Activated naive CD4-positive, alpha-beta T cell treated with anti-CD3 and anti-CD28 coated beads, Interleukin-2, amount 10 ng/mL, durations not matched to agents 7 days and 5 days (primary cell): Measurements from ENCODE around the gene ARHGAP27.

ENCODE experiments used
- CTCF ChIA-PET: fragments of 350-600 bp; sonication (Branson Sonifier 250); formaldehyde crosslinking; loops from one replicate; lab custom pipeline; 2021; ENCODE audit warnings: antibody characterized with exemption; lab: Charles Lee
- DNase-seq: peaks from one replicate; pipeline ENCODE4 v3.0.0-alpha.2; 2020
- H3K27ac Mint-ChIP-seq: one replicate; pipeline ENCODE4 v1.8.0; 2021; ENCODE audit warnings: mild to moderate bottlenecking, moderate library complexity, mixed read lengths
- H3K27me3 Mint-ChIP-seq: one replicate; pipeline ENCODE4 v1.8.0; 2021; ENCODE audit warnings: mild to moderate bottlenecking, mixed read lengths
- H3K36me3 Mint-ChIP-seq: one replicate; pipeline ENCODE4 v1.8.0; 2021; ENCODE audit warnings: mixed read lengths
- H3K4me1 Mint-ChIP-seq: one replicate; pipeline ENCODE4 v1.8.0; 2021; ENCODE audit warnings: mixed read lengths
- H3K4me3 Mint-ChIP-seq: one replicate; pipeline ENCODE4 v1.8.0; 2021; ENCODE audit warnings: mild to moderate bottlenecking, moderate library complexity, mixed read lengths
- H3K9me3 Mint-ChIP-seq: one replicate; pipeline ENCODE4 v1.8.0; 2021; ENCODE audit warnings: mixed read lengths

ARHGAP27 gene

GRCh38 chr17:45384047-45384788 lies 48.5 kb downstream of the ARHGAP27 start:
- H3K4me1 Mint-ChIP-seq, result peaks cover 22% of the 10 kb centered on the region

GRCh38 chr17:45383003-45383402 lies 49.7 kb downstream of the ARHGAP27 start:
- CTCF ChIA-PET, result interaction anchor here (0.9 to 6.5 kb wide), 4 partner anchors 10 to 164 kb away, joined by 3 to 116 read pairs (median 5); partner anchors contain the start of gene MAP3K14
- H3K4me3 Mint-ChIP-seq, result no peak overlapping the region
- H3K27me3 Mint-ChIP-seq, result peaks cover 31% of the 10 kb centered on the region
- H3K36me3 Mint-ChIP-seq, result no peaks in the 10 kb centered on the region
- H3K9me3 Mint-ChIP-seq, result no peaks in the 10 kb centered on the region
- H3K27ac Mint-ChIP-seq, result no peak overlapping the region
- no peak for DNase-seq
- peaks cover 10% of the 10 kb centered on the region for H3K4me1 Mint-ChIP-seq

More at GRCh38 chr17:45384047-45384788, 48.5 kb downstream of the ARHGAP27 start:
- Mint-ChIP-seq H3K27me3 (peaks cover 32% of the 10 kb centered on the region), H3K36me3 (no peaks in the 10 kb centered on the region), H3K27ac (no peak overlapping the region), H3K4me3 (no peak overlapping the region), H3K9me3 (no peaks in the 10 kb centered on the region)
- CTCF ChIA-PET, result interaction anchor here (1.0 to 6.5 kb wide), 18 partner anchors 9 to 249 kb away, joined by 3 to 116 read pairs (median 6); partner anchors contain the start of genes ACBD4, FMNL1 and MAP3K14
- no peak for DNase-seq

GRCh38 chr17:45382226-45382625 lies 50.4 kb downstream of the ARHGAP27 start:
- peaks cover 10% of the 10 kb centered on the region for H3K4me1 Mint-ChIP-seq
- no peak for DNase-seq
- no peaks in the 10 kb centered on the region for H3K9me3 Mint-ChIP-seq
- H3K4me3 Mint-ChIP-seq, result no peak overlapping the region
- H3K27ac Mint-ChIP-seq, result no peak overlapping the region
- CTCF ChIA-PET, result interaction anchor here (0.9 to 6.5 kb wide), 4 partner anchors 65 to 247 kb away, joined by 3 to 116 read pairs (median 6); partner anchors contain the start of genes ACBD4 and MAP3K14
- no peaks in the 10 kb centered on the region for H3K36me3 Mint-ChIP-seq
- peaks cover 34% of the 10 kb centered on the region for H3K27me3 Mint-ChIP-seq

- CTCF ChIA-PET, result interaction anchor here (0.7 to 6.5 kb wide), 7 partner anchors 9 to 246 kb away, joined by 3 to 116 read pairs (median 3); partner anchors contain the start of gene ACBD4
- Mint-ChIP-seq H3K27me3 (peaks cover 39% of the 10 kb centered on the region), H3K36me3 (no peaks in the 10 kb centered on the region), H3K4me1 (peaks cover 10% of the 10 kb centered on the region), H3K27ac (no peak overlapping the region), H3K9me3 (no peaks in the 10 kb centered on the region), H3K4me3 (no peak overlapping the region)
- no peak for DNase-seq
Measured at GRCh38 chr17:45380991-45381390, 51.7 kb downstream of the ARHGAP27 start.

GRCh38 chr17:45380046-45380765 lies 52.5 kb downstream of the ARHGAP27 start:
- H3K27ac Mint-ChIP-seq, result peak overlapping the region; percentile 12
- no peak overlapping the region for H3K4me3 Mint-ChIP-seq
- H3K9me3 Mint-ChIP-seq, result no peaks in the 10 kb centered on the region
- H3K27me3 Mint-ChIP-seq, result peaks cover 38% of the 10 kb centered on the region
- CTCF ChIA-PET, result interaction anchor here (0.7 to 6.5 kb wide), 7 partner anchors 8 to 245 kb away, joined by 3 to 116 read pairs (median 3); partner anchors contain the start of gene ACBD4
- H3K36me3 Mint-ChIP-seq, result no peaks in the 10 kb centered on the region
- H3K4me1 Mint-ChIP-seq, result peaks cover 6% of the 10 kb centered on the region
- no peak for DNase-seq

- H3K4me1 Mint-ChIP-seq, result peaks cover 1% of the 10 kb centered on the region
- no peak overlapping the region for H3K27ac Mint-ChIP-seq
- H3K36me3 Mint-ChIP-seq, result no peaks in the 10 kb centered on the region
- H3K4me3 Mint-ChIP-seq, result no peak overlapping the region
- no peaks in the 10 kb centered on the region for H3K9me3 Mint-ChIP-seq
- DNase-seq, result no peak
- CTCF ChIA-PET, result interaction anchor here (0.8 to 1.4 kb wide), 3 partner anchors 141 to 242 kb away, joined by 3 read pairs; no protein-coding TSS in a partner anchor
- peaks cover 56% of the 10 kb centered on the region for H3K27me3 Mint-ChIP-seq
Measured at GRCh38 chr17:45377401-45377800, 55.3 kb downstream of the ARHGAP27 start.

GRCh38 chr17:45376171-45377005 lies 56.3 kb downstream of the ARHGAP27 start:
- Mint-ChIP-seq H3K4me1 (peaks cover 9% of the 10 kb centered on the region), H3K27ac (no peak overlapping the region), H3K27me3 (peaks cover 64% of the 10 kb centered on the region), H3K9me3 (no peaks in the 10 kb centered on the region), H3K4me3 (no peak overlapping the region), H3K36me3 (no peaks in the 10 kb centered on the region)
- CTCF ChIA-PET, result interaction anchor here (0.8 to 1.5 kb wide), 3 partner anchors 99 to 158 kb away, joined by 3 to 7 read pairs (median 3); no protein-coding TSS in a partner anchor
- DNase-seq, result no peak

GRCh38 chr17:45374501-45374900 lies 58.2 kb downstream of the ARHGAP27 start:
- H3K27ac Mint-ChIP-seq, result no peak overlapping the region
- peak; percentile 4 for DNase-seq
- H3K27me3 Mint-ChIP-seq, result peaks cover 67% of the 10 kb centered on the region
- peaks cover 17% of the 10 kb centered on the region for H3K4me1 Mint-ChIP-seq
- CTCF ChIA-PET, result no interaction called here
- no peaks in the 10 kb centered on the region for H3K9me3 Mint-ChIP-seq
- H3K4me3 Mint-ChIP-seq, result no peak overlapping the region
- no peaks in the 10 kb centered on the region for H3K36me3 Mint-ChIP-seq

- CTCF ChIA-PET, result interaction anchor here (0.6 to 1.2 kb wide), 3 partner anchors 8 to 95 kb away, joined by 3 read pairs; no protein-coding TSS in a partner anchor
- H3K27me3 Mint-ChIP-seq, result peaks cover 47% of the 10 kb centered on the region
- H3K4me1 Mint-ChIP-seq, result peaks cover 17% of the 10 kb centered on the region
- H3K9me3 Mint-ChIP-seq, result no peaks in the 10 kb centered on the region
- H3K4me3 Mint-ChIP-seq, result no peak overlapping the region
- no peak for DNase-seq
- H3K36me3 Mint-ChIP-seq, result no peaks in the 10 kb centered on the region
- no peak overlapping the region for H3K27ac Mint-ChIP-seq
Measured at GRCh38 chr17:45372325-45372869, 60.3 kb downstream of the ARHGAP27 start.

GRCh38 chr17:45371414-45372324 lies 61.0 kb downstream of the ARHGAP27 start:
- Mint-ChIP-seq H3K4me3 (no peak overlapping the region), H3K27me3 (peaks cover 46% of the 10 kb centered on the region), H3K9me3 (no peaks in the 10 kb centered on the region), H3K4me1 (peaks cover 17% of the 10 kb centered on the region), H3K36me3 (no peaks in the 10 kb centered on the region), H3K27ac (no peak overlapping the region)
- no peak for DNase-seq
- CTCF ChIA-PET, result interaction anchor here (0.6 to 1.8 kb wide), 8 partner anchors 9 to 236 kb away, joined by 3 to 6 read pairs (median 3); partner anchors contain the start of gene ACBD4

- H3K36me3 Mint-ChIP-seq, result no peaks in the 10 kb centered on the region
- CTCF ChIA-PET, result interaction anchor here (0.7 to 1.8 kb wide), 6 partner anchors 10 to 236 kb away, joined by 3 to 6 read pairs (median 4); partner anchors contain the start of gene ACBD4
- peaks cover 45% of the 10 kb centered on the region for H3K27me3 Mint-ChIP-seq
- peak overlapping the region; percentile 8 for H3K4me3 Mint-ChIP-seq
- no peak overlapping the region for H3K27ac Mint-ChIP-seq
- no peak for DNase-seq
- H3K4me1 Mint-ChIP-seq, result peaks cover 17% of the 10 kb centered on the region
- H3K9me3 Mint-ChIP-seq, result no peaks in the 10 kb centered on the region
Measured at GRCh38 chr17:45370949-45371413, 61.7 kb downstream of the ARHGAP27 start.

- peaks cover 54% of the 10 kb centered on the region for H3K27me3 Mint-ChIP-seq
- peaks cover 17% of the 10 kb centered on the region for H3K4me1 Mint-ChIP-seq
- CTCF ChIA-PET, result interaction anchor here (0.8 kb wide), 1 partner anchor 92 kb away, joined by 3 read pairs; no protein-coding TSS in a partner anchor
- H3K4me3 Mint-ChIP-seq, result no peak overlapping the region
- H3K36me3 Mint-ChIP-seq, result no peaks in the 10 kb centered on the region
- DNase-seq, result no peak
- no peaks in the 10 kb centered on the region for H3K9me3 Mint-ChIP-seq
- H3K27ac Mint-ChIP-seq, result no peak overlapping the region
Measured at GRCh38 chr17:45369421-45369820, 63.2 kb downstream of the ARHGAP27 start.
